NCI-H187 treated with DMSO at 0.1 percent for 48 hours (cell line): ENCODE measurements around the gene ARFGEF3.
A peak's percentile ranks its signal among the peaks of the same experiment; 100 is the strongest.
"Not testable (repeated sequence)": the region's sequence is repeated elsewhere in the genome, so short reads cannot be mapped to it uniquely, and the experiment has no call there.

Experiments used
- DNase-seq: peaks from one replicate; lab custom pipeline; 2025; lab: John Stamatoyannopoulos, UW

The ARFGEF3 gene, protein sequence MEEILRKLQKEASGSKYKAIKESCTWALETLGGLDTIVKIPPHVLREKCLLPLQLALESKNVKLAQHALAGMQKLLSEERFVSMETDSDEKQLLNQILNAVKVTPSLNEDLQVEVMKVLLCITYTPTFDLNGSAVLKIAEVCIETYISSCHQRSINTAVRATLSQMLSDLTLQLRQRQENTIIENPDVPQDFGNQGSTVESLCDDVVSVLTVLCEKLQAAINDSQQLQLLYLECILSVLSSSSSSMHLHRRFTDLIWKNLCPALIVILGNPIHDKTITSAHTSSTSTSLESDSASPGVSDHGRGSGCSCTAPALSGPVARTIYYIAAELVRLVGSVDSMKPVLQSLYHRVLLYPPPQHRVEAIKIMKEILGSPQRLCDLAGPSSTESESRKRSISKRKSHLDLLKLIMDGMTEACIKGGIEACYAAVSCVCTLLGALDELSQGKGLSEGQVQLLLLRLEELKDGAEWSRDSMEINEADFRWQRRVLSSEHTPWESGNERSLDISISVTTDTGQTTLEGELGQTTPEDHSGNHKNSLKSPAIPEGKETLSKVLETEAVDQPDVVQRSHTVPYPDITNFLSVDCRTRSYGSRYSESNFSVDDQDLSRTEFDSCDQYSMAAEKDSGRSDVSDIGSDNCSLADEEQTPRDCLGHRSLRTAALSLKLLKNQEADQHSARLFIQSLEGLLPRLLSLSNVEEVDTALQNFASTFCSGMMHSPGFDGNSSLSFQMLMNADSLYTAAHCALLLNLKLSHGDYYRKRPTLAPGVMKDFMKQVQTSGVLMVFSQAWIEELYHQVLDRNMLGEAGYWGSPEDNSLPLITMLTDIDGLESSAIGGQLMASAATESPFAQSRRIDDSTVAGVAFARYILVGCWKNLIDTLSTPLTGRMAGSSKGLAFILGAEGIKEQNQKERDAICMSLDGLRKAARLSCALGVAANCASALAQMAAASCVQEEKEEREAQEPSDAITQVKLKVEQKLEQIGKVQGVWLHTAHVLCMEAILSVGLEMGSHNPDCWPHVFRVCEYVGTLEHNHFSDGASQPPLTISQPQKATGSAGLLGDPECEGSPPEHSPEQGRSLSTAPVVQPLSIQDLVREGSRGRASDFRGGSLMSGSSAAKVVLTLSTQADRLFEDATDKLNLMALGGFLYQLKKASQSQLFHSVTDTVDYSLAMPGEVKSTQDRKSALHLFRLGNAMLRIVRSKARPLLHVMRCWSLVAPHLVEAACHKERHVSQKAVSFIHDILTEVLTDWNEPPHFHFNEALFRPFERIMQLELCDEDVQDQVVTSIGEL (N-terminal part only)

DNA sequence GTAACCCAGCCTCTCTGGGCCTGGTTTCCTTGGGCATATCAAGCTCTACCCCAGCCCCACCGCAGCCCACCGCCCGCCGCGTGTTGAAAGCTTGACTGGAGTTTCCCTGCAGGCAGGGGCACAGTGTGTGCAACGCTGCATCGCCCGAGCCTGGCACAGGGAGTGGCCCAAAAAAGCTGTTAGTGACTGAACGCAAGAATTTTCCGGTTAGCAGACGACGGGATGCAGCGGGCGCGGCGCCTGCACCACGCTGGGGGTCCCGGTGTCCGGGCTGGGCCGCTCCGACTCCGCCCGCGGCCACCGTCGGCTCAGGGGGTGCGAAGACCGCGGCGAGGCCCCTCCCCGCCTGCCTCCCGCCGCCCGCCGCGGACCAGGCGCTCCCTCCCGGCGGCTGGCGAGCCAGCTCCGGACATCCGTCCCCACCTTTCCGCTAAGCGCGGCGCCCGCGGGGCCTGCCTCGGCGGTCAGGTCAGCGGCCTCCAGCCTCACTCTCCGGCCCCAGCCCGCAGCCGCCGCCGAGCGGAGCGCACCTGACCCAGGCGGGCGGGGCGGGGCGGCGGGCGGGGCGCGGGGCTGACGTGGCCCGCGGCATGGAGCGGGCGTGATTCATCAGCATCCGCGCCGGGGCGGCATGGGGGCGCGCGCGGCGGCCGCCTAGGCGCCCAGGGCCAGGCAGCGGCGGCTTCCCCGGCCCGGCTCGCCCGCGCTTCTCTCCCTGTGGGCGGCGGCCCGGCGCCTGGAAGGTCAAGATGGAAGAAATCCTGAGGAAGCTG lies at the start of gene ARFGEF3:
ARFGEF3 (plus strand) TSS at position 602 of the 773 bp plus-strand sequence; CDS start at position 750, 148 bp downstream.
- DNase-seq = no peak

DNA sequence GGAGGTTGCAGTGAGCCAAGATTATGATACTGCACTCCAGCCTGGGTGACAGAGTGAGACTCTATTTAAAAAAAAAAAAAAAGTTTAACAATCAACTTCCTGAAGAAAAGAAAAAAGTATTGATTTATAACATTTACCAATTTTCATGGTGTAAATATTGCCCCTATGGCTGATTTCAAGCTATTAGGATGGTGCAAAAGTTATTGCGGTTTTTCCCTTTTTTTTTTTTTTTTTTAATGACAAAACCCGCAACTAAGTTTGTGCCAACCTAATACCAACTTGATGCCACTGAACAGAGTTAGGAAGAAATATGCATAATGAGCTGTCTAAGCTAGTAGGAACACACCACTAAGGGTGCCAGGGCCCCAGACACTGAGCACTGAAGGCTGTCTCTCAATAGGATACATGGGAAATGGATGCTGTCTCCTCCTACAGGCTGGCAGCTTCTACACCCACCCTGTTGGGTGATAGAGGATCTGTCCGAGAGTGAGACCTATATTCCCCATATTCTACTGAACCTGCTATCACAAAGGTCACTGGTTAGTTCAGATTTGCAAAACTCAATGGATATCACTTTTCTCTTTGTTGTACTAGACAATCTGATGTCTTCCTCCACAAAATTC lies 48.0 kb upstream of the ARFGEF3 start:
- no peak for DNase-seq

DNA sequence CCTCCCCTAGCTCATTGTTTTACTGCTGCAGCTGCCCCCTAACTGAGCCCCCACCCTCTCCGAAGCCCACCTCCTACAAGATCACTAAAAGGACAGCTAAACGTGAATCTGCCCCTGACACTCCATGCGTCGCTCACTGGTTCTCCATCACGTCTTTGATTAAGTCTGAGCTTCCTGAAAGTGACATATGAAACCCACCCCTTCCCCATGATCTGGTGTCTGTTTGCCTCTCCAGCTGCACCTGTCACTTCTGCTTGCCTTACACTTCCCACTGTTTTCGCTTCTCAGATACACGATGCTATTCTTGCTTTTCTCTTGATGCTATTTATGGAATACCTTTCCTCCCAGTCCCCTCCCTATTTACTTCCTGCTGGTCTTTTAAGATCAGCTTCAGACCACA lies 46.5 kb upstream of the ARFGEF3 start:
- DNase-seq = peak; percentile 52

DNA sequence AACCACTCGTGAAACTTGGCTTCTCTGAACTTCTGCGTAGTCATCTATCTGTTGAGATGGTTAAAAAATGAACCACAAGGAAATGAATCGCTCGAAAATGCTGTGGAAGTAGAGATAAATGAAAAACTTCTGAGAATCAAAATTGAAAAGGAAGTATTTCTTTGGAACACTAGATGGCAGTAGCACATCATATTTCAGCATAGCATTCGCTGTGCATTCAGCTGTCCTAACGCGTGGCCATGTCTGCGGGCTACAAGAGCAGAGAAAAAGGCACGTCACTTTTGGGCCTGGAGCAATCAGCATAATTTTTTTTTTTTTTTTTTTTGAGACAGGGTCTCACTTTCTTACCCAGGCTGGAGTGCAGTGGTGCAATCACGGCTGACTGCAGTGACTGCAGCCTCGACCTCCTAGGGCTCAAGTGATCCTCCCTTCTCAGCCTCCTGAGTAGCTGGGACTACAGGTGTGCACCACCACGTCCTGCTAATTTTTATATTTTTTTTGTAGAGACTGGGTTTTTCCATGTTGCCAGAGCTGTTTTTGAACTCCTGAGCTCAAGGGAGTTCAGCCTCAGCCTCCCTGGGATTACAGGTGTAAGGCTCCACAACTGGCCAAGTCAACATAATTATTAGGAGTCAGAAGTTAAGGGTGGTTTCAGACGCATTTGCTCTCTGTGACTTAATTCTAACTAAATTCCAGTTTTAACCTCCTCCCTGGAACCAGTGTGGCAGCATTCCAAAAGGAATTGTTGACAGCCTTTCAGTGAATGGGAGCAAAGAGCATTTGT lies 45.7 kb upstream of the ARFGEF3 start:
- DNase-seq = peak; percentile 33

DNA sequence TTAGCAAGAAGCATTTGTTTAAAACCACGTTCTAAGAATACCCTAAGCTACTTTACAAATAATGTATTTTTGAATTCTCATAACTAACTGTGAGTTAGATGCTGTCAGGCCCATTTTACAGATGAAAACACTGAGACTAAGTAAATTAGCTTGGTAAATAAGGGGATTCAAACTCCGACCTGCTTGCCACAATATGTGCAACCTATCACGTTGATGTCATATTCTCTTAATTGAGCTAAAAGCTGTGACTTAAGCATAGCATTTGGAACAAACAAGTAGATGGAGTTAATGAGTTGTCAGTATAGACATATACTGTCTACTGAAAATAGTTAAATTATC lies 45.1 kb upstream of the ARFGEF3 start:
- DNase-seq = no peak

DNA sequence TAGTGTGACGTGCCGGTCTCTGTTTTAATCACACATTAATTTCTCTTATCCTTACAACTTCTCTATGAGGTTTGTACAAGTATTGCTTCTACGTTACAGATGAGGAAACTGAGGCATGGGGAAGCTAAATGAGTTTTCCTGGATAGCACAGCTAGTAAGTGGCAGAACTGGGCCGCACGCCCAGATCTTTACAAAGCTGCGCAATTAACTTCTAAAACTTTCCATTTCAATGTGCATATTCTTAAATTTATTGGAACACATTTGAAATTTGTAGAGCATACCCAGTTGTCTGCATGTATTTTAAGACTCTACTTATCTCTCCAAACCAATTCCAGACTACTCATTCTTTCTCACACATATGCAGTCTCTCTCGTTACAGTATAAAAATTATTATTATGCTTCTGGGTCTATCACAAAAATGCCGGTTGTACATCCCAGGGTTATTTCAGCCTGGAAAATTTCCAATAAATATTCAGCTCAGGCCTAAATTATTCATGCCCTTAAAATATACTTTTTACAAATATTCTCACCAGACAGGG lies 44.3 kb upstream of the ARFGEF3 start:
- no peak for DNase-seq

DNA sequence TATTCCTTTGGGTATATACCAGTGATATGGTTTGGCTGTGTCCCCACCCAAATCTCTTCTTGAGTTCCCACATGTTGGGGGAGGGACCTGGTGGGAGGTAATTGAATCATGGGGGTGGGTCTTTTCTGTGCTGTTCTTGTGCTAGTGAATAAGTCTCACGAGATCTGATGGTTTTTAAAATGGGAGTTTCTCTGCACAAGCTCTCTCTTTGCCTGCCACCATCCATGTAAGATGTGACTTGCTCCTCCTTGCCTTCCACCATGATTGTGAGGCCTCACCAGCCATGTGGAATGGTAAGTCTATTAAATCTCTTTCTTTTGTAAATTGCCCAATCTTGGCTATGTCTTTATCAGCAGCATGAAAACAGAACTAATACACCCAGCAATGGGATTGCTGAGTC lies 42.5 kb upstream of the ARFGEF3 start:
- not testable (repeated sequence) for DNase-seq

DNA sequence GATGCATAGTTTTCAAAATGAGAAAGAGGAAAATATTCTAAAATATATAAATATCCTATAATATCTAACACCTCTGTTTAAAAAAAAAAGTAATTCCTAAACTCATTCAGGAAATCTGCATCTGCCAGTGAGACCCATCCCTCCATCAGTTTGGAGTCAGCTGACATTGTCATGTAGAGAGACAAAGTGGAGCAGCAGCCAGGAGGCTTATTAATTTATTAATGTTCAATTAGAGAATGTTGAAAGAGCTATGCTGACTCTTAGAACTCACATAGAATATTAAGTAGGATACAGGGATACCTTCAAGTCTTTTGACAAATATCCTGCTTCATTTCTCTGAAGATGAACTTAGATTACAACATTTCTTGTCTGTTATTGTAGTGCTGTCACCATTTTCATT lies 41.8 kb upstream of the ARFGEF3 start:
- DNase-seq = no peak

DNA sequence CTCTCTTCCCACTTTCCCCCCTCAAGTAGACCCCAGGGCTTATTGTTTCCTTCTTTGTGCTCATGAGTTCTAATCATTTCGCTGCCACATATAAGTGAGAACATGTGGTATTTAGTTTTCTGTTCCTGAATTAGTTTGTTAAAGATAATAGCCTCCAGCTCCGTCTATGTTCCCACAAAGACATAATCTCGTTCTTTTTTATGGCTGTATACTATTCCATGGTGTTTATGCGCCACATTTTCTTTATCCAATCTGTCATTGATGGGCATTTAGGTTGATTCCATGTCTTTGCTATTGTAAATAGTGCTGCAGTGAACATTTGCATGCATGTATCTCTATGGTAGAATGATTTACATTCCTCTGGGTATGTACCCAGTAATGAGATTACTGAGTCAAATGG lies 37.6 kb upstream of the ARFGEF3 start:
- DNase-seq = no peak

DNA sequence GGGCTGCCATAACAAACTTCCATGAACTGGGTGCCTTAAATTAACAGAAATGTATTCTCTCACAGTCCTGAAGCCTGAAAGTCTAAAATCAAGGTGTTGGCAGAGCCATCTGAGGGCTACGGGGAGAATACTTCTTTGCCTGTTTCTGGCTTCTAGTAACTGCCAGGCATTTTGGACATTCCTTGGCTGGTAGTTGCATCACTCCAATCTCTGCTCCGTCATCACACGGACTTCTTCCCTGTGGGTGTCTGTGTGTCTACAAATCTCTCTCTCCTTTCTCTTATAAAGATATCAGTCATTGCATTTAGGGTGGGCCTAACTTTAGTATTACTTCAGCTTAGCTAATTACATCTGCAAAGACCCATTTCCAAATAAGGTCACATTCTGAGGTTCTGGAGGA lies 33.6 kb upstream of the ARFGEF3 start:
- DNase-seq = no peak

DNA sequence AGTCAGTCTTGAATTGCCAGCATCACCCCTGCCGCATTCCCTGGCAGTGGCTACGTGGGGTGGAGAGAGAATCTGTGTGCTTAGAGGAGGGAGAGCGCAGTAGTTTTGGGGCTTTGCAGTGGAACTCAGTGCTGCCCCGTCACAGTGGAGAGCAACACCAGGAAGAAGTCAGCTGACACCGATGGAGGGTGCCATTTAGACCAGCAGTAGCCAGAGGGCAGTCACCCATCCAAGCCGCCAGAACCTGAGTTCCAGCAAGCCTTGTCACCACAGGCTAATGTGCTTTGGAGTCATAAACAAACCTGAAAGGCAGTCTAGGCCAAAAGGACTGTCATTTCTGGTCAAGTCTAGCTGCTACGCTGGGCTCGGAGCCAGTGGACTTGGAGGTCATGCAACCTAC lies 32.5 kb upstream of the ARFGEF3 start:
- DNase-seq = no peak

DNA sequence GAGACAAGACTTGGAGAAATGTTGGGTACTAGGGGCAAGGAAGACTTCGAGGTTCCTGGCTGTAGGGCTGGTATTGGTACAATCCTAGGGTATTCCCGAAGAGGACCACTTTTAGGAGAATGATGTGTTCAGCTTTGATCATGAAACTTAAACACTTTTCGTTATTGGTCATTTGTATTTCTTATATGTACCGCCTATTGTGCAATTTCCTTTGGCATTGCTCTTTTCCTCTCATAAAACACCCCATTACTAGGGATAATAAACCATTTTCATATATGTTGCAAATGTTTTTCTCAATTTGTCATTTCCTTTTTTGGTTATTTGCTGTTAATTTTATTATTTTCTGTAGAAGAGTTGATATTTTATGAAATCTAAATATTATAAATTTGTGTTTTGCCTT lies 18.9 kb upstream of the ARFGEF3 start:
- no peak for DNase-seq

DNA sequence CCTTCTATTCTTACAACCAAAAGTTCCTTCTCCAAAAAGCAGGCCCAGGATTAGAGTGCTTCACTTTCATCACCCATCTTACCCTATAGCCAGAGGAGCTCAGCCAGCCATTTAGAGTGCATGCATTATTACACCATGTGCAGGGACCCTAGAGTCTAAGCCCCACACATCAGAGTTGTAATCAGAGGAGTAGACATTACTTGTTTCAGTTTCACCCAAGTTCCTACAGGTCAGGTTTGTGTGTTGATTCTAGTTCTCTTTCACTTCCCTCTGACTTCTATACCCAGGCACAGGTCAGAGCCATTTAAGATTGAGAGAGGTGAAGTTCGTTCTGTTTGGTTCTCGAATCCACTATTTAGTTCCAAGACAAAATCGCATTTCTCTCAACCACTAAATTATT lies 16.3 kb upstream of the ARFGEF3 start:
- no peak for DNase-seq

DNA sequence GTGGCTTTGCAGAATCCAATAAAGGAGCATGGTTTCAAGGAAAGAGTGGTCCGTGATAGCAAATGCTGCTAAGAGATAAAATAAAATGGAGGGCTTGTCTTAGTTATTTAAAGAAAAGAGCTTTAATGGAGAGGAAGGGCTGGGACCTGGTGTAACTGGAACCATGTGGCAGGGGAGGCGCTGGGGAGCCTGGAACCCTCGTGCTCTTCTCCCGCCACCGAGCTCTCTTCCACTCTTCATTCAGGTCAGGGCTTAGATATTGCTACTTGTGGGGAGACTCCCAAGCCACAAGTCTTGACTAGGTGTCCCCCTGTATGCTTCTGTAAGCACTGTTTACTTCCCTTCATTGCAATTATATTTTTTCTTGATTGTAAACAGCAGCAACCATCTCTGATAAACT lies 15.2 kb upstream of the ARFGEF3 start:
- DNase-seq = no peak

DNA sequence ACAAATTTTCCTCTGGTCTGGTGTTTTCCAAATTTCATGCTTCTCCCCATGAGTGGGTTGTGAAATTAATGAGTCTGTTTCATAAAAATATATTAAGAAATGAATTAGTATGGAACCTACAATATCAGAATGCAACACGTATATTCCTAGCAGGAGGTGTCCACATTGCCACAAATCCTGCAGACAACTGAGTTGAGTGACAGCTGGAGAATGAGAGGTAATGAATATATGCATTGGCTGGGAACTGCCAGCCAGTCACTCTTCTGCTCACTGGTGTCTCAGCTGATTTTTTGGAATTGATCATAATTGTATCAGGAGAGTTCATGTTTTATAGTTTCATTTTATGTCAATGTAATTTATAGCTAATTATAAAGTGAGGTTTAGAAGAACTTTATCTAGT lies 6.3 kb upstream of the ARFGEF3 start:
- no peak for DNase-seq

DNA sequence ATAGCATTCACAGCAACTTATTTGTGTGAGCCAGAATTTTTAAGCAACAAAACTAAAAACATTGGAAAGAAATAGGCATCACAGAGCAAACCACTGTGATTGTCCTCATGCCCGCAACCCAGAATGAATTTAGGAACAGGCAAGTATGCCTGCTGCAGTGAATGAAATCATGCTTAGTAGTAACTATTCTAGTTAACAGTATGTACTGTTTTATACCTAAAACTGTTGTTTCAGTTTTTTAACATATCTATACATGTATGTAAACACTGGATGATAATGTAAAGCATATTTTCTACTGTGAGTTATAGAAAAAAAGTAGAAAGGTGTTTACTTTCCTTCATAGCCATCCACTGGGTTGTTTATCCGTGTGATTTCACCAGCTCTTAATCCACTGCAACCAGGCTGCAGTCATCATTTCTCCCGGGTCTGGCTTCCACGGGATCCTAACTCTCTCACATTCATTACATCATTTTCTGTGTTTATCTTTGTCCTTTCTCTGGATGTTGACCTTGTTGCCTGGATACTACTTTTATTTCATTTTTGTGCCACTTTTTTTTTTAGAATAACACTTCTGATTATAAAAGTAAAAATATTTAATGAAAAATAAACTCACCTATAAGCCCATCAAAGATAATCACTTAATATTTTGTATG lies 3.6 kb upstream of the ARFGEF3 start:
- no peak for DNase-seq

DNA sequence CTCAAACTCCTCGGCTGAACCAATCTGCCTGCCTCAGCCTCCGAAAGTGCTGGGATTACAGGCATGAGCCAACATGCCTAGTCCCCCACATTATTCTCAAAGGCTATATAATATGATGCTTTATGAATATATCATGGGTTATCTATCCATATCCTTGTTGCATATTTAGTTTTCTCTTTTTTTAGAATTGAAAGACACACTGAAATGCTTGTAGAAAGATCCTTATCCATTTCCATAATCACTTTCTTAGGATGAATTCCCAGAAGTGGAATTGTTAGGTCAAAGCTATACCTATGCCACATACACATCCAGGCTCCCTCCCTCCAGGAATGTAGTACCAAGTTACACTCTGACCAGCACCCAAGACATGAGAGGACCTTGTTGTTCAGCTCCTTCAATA lies 2.5 kb upstream of the ARFGEF3 start:
- no peak for DNase-seq

DNA sequence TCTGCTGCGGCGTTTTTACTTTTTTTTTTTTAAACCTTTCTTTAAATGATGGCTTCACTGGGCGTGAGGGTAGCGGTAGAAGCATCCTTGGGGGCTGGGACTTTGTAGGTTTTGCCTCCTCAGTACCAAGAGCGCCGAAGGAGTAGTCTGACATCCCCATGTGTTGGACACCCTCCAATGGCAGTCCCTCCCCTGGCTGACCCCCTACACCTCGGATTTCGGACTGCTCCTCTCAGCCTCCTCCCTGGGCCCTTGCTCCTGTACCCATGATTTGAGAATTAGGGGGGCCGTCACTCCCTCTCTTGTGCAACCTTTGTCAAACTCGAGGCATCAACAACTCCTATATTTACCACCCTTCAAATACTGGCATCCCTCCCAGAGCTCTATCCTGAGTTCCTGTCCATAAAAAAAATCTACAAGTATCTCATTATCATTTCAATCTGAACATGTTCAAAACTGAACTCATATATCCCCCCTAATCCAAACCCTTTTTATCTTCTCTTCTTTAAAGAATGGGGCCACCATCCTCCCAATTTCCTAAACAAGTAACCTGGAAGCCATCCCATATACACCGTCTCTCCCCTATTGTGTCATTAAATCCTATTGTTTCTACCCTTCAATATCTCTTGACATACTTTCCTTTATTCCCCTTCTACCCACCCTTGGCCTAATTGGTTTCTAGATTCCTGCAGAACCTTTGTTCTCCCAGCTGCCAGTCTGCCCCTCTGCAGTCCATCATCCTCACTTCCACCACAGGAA lies 1.2 kb upstream of the ARFGEF3 start:
- no peak for DNase-seq

DNA sequence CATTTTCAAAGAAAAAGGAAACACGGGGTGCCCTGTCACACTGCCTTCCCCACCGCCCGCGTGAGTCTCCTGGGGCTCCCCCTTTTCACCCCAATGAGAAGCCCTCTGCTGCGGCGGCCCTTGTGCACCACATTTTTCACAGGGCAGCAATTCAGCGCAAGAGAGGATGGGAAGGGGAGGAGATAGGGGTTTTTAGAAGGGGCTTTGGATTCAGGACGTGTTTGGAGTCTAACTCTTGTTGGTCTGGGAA lies 726 bp upstream of the ARFGEF3 start:
- no peak for DNase-seq
